K562 (cell line): Measurements from ENCODE around the gene ZNF584.
"Not testable (repeated sequence)": the region's sequence is repeated elsewhere in the genome, so short reads cannot be mapped to it uniquely, and the experiment has no call there.

Experiments
- KDM1A ChIP-seq, 2 experiments: fragments of 450-650 bp; IDR thresholded peaks; 2 replicates each; pipeline ENCODE4 v1.6.1; 2016; ENCODE audit warnings: mild to moderate bottlenecking in 2 of 2
- MXI1 ChIP-seq: IDR thresholded peaks from 2 replicates; pipeline ENCODE4 v1.6.1; 2011; ENCODE audit warnings: low read depth, mild to moderate bottlenecking, improper control_type of control experiment, low read length
- POLR2A ChIP-seq: fragments of 450-650 bp; conservative IDR thresholded peaks from 2 replicates; pipeline ENCODE4 v1.6.1; 2016
- TAF1 ChIP-seq: IDR thresholded peaks from 2 replicates; pipeline ENCODE4 v1.6.1; 2011; ENCODE audit warnings: mild to moderate bottlenecking, low read length, moderate library complexity; ENCODE audit not compliant: insufficient read depth, control insufficient read depth, severe bottlenecking; ENCODE audit errors: extremely low read depth
- TGIF2 ChIP-seq: sonication (generic); formaldehyde crosslinking; IDR thresholded peaks from 2 replicates; pipeline ENCODE4 v1.8.1; 2022; ENCODE audit warnings: mild to moderate bottlenecking, missing genetic modification reagents, moderate library complexity
- TF ChIP-seq, protein P1 (sequence below), 3 experiments: IDR thresholded peaks in 2 of 3; conservative IDR thresholded peaks in 1 of 3; 2 replicates each; pipeline ENCODE4 v1.5.1; 2011 to 2012; ENCODE audit warnings: low read length in 3 of 3, mild to moderate bottlenecking in 3 of 3, control low read depth in 2 of 3, improper control_type of control experiment in 1 of 3, inconsistent platforms in 1 of 3, low read depth in 1 of 3, mixed read lengths in 1 of 3, moderate library complexity in 1 of 3; ENCODE audit not compliant: insufficient read depth in 2 of 3
- TF ChIP-seq, protein P2 (sequence below): IDR thresholded peaks from 2 replicates; pipeline ENCODE4 v1.6.1; 2016; ENCODE audit warnings: missing genetic modification characterization, missing compliant biosample characterization

DNA sequence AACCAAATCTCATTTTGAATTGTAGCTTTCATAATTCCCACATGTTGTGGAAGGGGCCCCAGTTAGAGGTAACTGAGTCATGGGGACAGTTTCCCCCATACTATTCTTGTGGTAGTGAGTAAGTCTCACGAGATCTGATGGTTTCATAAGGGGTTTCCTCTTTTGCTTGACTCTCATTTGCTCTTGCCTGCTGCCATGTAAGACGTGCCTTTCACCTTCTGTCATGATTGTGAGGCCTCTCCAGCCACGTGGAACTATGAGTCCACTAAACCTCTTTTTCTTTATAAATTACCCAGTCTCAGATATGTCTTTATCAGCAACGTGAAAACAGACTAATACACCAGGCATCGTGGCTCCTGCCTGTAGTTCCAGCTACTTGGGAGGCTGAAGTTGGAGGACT is 41.5 kb downstream of the ZNF584 start:
- not testable (repeated sequence) for TF ChIP-seq TAF1; POLR2A; TGIF2 (CRISPR knock-in tag); KDM1A (IDR thresholded peaks at IDR 0.05); MXI1
- TF ChIP-seq, protein P1, sequence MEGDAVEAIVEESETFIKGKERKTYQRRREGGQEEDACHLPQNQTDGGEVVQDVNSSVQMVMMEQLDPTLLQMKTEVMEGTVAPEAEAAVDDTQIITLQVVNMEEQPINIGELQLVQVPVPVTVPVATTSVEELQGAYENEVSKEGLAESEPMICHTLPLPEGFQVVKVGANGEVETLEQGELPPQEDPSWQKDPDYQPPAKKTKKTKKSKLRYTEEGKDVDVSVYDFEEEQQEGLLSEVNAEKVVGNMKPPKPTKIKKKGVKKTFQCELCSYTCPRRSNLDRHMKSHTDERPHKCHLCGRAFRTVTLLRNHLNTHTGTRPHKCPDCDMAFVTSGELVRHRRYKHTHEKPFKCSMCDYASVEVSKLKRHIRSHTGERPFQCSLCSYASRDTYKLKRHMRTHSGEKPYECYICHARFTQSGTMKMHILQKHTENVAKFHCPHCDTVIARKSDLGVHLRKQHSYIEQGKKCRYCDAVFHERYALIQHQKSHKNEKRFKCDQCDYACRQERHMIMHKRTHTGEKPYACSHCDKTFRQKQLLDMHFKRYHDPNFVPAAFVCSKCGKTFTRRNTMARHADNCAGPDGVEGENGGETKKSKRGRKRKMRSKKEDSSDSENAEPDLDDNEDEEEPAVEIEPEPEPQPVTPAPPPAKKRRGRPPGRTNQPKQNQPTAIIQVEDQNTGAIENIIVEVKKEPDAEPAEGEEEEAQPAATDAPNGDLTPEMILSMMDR (IDR thresholded peaks at IDR 0.05 in 2 of 3, conservative IDR thresholded peaks at IDR 0.05 in 1 of 3; ENCODE audit: insufficient read depth in 2 of 3, low read depth in 1 of 3, low read length in 3 of 3) = not testable (repeated sequence)
- TF ChIP-seq, protein P2, sequence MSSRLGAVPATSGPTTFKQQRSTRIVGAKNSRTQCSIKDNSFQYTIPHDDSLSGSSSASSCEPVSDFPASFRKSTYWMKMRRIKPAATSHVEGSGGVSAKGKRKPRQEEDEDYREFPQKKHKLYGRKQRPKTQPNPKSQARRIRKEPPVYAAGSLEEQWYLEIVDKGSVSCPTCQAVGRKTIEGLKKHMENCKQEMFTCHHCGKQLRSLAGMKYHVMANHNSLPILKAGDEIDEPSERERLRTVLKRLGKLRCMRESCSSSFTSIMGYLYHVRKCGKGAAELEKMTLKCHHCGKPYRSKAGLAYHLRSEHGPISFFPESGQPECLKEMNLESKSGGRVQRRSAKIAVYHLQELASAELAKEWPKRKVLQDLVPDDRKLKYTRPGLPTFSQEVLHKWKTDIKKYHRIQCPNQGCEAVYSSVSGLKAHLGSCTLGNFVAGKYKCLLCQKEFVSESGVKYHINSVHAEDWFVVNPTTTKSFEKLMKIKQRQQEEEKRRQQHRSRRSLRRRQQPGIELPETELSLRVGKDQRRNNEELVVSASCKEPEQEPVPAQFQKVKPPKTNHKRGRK (tag) = not testable (repeated sequence)
